ENCODE measurements around the gene SLC44A4.

DNA sequence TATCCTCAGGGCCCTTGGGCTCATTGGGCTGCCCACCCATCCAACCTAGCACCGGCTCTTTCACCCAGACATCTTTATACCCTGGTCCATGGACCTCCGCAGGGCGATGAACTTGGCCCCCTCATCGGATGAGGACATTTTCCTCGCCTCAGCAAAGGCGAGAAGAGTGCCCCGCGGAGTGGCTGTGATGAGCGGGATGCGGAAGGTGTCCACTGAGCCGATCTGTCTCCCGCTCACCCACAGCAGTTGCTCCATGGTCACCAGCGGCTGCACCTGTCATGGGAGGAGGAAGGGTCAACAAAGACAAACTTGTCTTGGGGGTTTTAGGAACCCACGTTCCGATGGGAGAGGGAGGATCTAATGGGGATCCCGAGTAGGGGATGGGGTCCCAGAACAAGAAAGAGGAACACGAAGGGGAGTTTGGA is 16.9 kb downstream of the SLC44A4 start:
- TF ChIP-seq, protein P1, sequence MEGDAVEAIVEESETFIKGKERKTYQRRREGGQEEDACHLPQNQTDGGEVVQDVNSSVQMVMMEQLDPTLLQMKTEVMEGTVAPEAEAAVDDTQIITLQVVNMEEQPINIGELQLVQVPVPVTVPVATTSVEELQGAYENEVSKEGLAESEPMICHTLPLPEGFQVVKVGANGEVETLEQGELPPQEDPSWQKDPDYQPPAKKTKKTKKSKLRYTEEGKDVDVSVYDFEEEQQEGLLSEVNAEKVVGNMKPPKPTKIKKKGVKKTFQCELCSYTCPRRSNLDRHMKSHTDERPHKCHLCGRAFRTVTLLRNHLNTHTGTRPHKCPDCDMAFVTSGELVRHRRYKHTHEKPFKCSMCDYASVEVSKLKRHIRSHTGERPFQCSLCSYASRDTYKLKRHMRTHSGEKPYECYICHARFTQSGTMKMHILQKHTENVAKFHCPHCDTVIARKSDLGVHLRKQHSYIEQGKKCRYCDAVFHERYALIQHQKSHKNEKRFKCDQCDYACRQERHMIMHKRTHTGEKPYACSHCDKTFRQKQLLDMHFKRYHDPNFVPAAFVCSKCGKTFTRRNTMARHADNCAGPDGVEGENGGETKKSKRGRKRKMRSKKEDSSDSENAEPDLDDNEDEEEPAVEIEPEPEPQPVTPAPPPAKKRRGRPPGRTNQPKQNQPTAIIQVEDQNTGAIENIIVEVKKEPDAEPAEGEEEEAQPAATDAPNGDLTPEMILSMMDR (IDR thresholded peaks at IDR 0.05; ENCODE audit: low read depth, low read length, poor library complexity, severe bottlenecking): no peak
- TF ChIP-seq EZH2phosphoT487 (IDR thresholded peaks at IDR 0.05; ENCODE audit: borderline replicate concordance, low read length): no peak
